ENCODE results near the gene MRPL50.

The MRPL50 gene

DNA sequence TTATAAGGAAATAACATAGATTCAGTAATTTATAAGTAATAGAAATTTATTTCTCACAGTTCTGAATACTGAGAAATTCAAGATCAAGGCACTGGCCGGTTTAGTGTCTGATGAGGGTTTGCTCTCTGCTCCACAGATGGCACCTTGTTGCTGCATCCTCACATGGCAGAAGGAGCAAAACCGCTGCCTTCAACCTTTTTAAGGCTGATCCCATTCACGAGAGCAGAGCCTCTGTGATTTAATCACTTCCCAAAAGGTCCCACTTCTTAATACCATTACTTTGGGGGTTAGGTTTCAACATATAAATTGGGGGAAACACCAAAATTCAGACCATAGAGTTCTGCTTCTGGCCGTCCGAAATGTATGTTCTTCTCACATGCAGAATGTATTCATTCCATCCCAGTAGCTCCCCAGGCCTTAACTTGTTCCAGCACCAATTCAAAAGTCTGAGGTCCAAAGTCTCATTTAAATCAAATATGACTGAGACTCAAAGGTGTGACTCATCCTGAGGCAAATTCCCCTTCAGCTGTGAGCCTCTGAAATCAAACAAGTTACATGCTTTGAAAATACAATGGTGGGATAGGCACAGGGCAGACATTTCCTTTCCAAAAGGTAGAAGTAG, 44.2 kb downstream of the MRPL50 start:
- no peaks in the 10 kb centered on the region for H3K9me3 ChIP-seq (ENCODE audit: low read length)
- no peak overlapping the region for H3K4me3 ChIP-seq (ENCODE audit: low read depth in 1 of 2, low read length in 2 of 2)
- H3K9ac ChIP-seq (ENCODE audit: low read length), result no peak overlapping the region
- no peaks in the 10 kb centered on the region for H3K36me3 ChIP-seq (ENCODE audit: insufficient read depth, low read length)
- H3K27me3 ChIP-seq (ENCODE audit: control insufficient read depth in 1 of 2, insufficient read depth in 2 of 2, low read length in 2 of 2), result no peaks in the 10 kb centered on the region
- H3K27ac ChIP-seq (ENCODE audit: low read depth, low read length), result no peak overlapping the region
- H3K4me1 ChIP-seq (ENCODE audit: insufficient read depth, low read length), result no peaks in the 10 kb centered on the region

DNA sequence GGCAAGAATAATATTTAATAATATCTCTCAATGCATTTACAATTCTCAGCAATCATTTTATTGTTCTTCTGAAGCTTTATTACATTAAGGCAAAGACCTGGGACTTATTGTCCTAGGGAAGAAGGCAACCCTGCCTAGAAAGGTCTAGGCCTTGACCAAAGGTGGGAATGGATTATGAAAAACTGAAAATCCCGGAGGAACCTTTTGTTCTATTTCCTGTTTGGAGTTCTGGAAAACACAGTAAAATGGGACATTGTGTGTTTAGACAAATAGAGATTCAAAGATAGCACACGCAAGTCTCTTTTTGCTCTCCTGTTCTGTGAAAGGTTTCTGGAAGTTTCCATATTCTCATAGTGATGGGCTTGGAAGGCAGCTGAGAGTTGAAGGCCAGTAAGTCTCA, 44.7 kb downstream of the MRPL50 start:
- Histone ChIP-seq H3K36me3 (ENCODE audit: insufficient read depth, low read length) (no peaks in the 10 kb centered on the region), H3K9me3 (ENCODE audit: low read length) (no peaks in the 10 kb centered on the region), H3K27ac (ENCODE audit: low read depth, low read length) (no peak overlapping the region), H3K4me3 (ENCODE audit: low read depth in 1 of 2, low read length in 2 of 2) (no peak overlapping the region), H3K9ac (ENCODE audit: low read length) (no peak overlapping the region), H3K27me3 (ENCODE audit: control insufficient read depth in 1 of 2, insufficient read depth in 2 of 2, low read length in 2 of 2) (no peaks in the 10 kb centered on the region), H3K4me1 (ENCODE audit: insufficient read depth, low read length) (no peaks in the 10 kb centered on the region)

DNA sequence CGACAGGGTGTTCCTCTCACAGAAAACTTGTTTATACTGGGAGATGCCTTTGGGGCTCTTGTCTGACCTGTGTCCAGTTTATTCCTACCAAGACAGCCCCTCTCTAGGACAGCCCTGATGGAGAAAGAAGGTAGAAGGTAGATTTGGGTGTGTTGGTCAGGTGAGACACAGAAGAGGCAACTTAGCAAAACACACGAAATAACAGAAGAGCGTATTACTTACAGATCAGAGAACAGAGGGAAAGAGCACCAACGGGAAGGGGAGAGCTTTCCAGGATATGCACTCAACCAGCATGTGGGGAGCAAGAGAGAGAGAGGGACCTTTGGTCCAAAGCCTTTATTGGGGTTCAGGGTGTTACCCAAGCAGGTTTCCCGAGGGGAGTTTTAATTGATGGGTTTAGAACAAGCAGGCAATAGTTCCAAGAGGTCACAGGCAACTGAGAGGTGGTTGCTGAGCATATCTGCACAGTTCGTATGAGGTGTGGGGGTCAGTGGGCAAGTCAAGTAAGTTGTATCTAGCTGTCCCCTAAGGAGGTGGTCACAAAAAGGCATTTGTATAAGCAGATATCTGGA, 45.4 kb downstream of the MRPL50 start:
- no peak overlapping the region for H3K4me3 ChIP-seq (ENCODE audit: low read depth in 1 of 2, low read length in 2 of 2)
- no peak overlapping the region for H3K27ac ChIP-seq (ENCODE audit: low read depth, low read length)

DNA sequence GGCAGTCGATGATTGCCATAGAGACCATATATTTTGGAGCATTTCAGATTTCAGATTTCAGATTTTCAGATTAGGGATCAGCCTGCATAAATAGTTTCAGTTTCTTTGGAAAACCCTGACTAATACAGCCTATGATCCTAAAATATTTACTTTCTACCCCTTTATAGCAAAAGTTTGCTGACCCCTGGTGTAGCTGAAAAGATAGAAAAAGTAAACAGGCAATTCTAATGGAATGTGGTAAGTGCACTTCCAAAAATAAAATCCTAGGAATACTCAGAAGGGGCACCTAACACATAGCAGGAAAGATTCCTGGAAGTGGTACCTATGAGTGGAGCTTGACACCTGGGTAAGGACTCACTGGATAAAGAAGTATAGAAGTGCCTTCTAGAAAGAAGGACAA, 48.1 kb downstream of the MRPL50 start:
- no peaks in the 10 kb centered on the region for H3K27me3 ChIP-seq (ENCODE audit: control insufficient read depth in 1 of 2, insufficient read depth in 2 of 2, low read length in 2 of 2)
- no peaks in the 10 kb centered on the region for H3K9me3 ChIP-seq (ENCODE audit: low read length)
- H3K9ac ChIP-seq (ENCODE audit: low read length), result no peak overlapping the region
- no peak overlapping the region for H3K27ac ChIP-seq (ENCODE audit: low read depth, low read length)
- H3K36me3 ChIP-seq (ENCODE audit: insufficient read depth, low read length), result no peaks in the 10 kb centered on the region
- no peaks in the 10 kb centered on the region for H3K4me1 ChIP-seq (ENCODE audit: insufficient read depth, low read length)
- H3K4me3 ChIP-seq (ENCODE audit: low read depth in 1 of 2, low read length in 2 of 2), result no peak overlapping the region

More for the DNA sequence above, 45.4 kb downstream of the MRPL50 start:
- Histone ChIP-seq H3K9me3 (ENCODE audit: low read length) (no peaks in the 10 kb centered on the region), H3K36me3 (ENCODE audit: insufficient read depth, low read length) (no peaks in the 10 kb centered on the region), H3K27me3 (ENCODE audit: control insufficient read depth in 1 of 2, insufficient read depth in 2 of 2, low read length in 2 of 2) (no peaks in the 10 kb centered on the region), H3K4me1 (ENCODE audit: insufficient read depth, low read length) (no peaks in the 10 kb centered on the region), H3K9ac (ENCODE audit: low read length) (no peak overlapping the region)

DNA sequence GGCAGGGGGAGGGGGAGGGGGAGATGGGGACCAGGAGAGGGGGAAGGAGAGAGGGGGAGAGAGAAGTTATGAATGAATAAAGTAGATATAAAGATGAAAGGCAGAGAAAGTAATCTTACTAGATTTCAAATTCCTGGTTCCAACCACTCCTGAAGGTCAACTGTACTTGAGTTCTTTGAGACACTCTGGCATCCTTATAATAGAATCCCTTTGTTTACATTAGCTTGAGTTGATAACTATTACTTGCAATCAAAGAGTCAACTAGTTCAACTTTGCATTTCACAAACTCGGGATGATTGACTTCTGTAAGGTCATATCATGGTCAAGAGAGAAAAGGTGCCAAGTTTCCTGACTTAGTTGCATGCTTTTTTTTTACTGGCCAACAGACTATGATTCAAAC, 55.8 kb downstream of the MRPL50 start:
- no peaks in the 10 kb centered on the region for H3K9me3 ChIP-seq (ENCODE audit: low read length)
- no peak overlapping the region for H3K9ac ChIP-seq (ENCODE audit: low read length)
- H3K27me3 ChIP-seq (ENCODE audit: control insufficient read depth in 1 of 2, insufficient read depth in 2 of 2, low read length in 2 of 2), result no peaks in the 10 kb centered on the region
- H3K36me3 ChIP-seq (ENCODE audit: insufficient read depth, low read length), result no peaks in the 10 kb centered on the region
- H3K4me1 ChIP-seq (ENCODE audit: insufficient read depth, low read length), result no peaks in the 10 kb centered on the region
- no peak overlapping the region for H3K4me3 ChIP-seq (ENCODE audit: low read depth in 1 of 2, low read length in 2 of 2)
- no peak overlapping the region for H3K27ac ChIP-seq (ENCODE audit: low read depth, low read length)

DNA sequence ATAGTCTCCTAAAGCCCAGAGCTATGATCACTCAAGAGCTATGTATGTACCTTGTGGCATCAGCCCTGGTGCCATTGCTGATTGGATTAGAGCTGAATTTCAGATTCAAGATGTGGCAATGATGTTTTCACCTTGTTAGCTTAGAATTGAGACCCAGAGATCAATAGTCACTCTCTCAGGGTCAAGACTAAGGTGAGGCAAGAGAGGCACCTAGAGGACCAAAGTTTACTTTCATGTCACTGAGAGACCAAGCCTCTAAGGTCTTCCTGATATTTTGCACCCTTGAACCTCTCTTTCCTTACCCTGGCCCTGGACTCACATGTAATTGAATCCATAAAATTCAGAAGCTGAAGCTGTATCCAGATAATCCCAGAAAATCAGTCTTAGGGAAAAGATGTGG, 56.5 kb downstream of the MRPL50 start:
- no peaks in the 10 kb centered on the region for H3K9me3 ChIP-seq (ENCODE audit: low read length)
- no peak overlapping the region for H3K27ac ChIP-seq (ENCODE audit: low read depth, low read length)
- H3K9ac ChIP-seq (ENCODE audit: low read length), result no peak overlapping the region
- no peaks in the 10 kb centered on the region for H3K27me3 ChIP-seq (ENCODE audit: control insufficient read depth in 1 of 2, insufficient read depth in 2 of 2, low read length in 2 of 2)
- H3K4me3 ChIP-seq (ENCODE audit: low read depth in 1 of 2, low read length in 2 of 2), result no peak overlapping the region
- no peaks in the 10 kb centered on the region for H3K4me1 ChIP-seq (ENCODE audit: insufficient read depth, low read length)
- H3K36me3 ChIP-seq (ENCODE audit: insufficient read depth, low read length), result no peaks in the 10 kb centered on the region
